Measurements from ENCODE around the gene NPL.

Gene NPL

DNA sequence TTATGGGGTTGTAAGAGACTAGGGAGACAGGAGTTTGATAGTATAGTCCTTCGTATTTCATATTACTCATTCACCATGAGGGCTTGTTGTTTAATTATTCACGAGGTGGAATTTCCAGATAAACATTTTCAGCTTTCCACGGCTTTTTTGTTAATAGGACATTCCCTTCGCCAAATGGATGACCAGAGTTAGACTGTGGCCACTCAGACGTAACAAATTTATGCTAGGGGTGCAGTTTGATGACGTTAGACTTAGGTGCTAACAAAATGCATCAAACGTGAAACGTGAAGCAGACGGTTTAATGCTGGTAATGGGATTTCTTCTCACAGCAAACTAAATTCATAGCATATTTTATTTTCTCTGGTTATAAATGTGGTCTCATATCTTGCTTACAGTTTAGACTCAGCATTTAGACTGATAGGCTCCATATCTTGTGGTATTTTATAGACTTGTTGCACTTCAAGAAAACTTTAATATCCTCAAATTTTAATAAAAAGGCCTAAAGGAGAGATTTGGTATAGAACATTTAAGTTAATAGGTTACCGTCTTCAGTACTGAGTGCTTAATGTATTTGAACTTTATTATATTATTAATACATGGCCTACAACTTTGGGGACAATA, 51.9 kb downstream of the NPL start:
- TF ChIP-seq ZNF8 (CRISPR knock-in tag; IDR thresholded peaks at IDR 0.05) (no peak), BACH2 (CRISPR knock-in tag; IDR thresholded peaks at IDR 0.05; ENCODE audit: borderline replicate concordance) (no peak), ESRRG (CRISPR knock-in tag; IDR thresholded peaks at IDR 0.05) (no peak), ISL1 (CRISPR knock-in tag; IDR thresholded peaks at IDR 0.05) (no peak), GLIS3 (CRISPR knock-in tag; IDR thresholded peaks at IDR 0.05) (no peak), ARNTL (CRISPR knock-in tag; IDR thresholded peaks at IDR 0.05; ENCODE audit: borderline replicate concordance, low read depth) (no peak), TCF4 (CRISPR knock-in tag; IDR thresholded peaks at IDR 0.05; ENCODE audit: borderline replicate concordance) (no peak), ZC3H10 (CRISPR knock-in tag; IDR thresholded peaks at IDR 0.05) (no peak), ZNF70 (CRISPR knock-in tag; IDR thresholded peaks at IDR 0.05) (no peak), ZFP3 (CRISPR knock-in tag; IDR thresholded peaks at IDR 0.05) (no peak), RARB (CRISPR knock-in tag; IDR thresholded peaks at IDR 0.05) (no peak), ZNF565 (CRISPR knock-in tag; conservative IDR thresholded peaks at IDR 0.05; ENCODE audit: low read depth) (no peak)
- TF ChIP-seq, protein P1, sequence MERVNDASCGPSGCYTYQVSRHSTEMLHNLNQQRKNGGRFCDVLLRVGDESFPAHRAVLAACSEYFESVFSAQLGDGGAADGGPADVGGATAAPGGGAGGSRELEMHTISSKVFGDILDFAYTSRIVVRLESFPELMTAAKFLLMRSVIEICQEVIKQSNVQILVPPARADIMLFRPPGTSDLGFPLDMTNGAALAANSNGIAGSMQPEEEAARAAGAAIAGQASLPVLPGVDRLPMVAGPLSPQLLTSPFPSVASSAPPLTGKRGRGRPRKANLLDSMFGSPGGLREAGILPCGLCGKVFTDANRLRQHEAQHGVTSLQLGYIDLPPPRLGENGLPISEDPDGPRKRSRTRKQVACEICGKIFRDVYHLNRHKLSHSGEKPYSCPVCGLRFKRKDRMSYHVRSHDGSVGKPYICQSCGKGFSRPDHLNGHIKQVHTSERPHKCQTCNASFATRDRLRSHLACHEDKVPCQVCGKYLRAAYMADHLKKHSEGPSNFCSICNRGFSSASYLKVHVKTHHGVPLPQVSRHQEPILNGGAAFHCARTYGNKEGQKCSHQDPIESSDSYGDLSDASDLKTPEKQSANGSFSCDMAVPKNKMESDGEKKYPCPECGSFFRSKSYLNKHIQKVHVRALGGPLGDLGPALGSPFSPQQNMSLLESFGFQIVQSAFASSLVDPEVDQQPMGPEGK (CRISPR knock-in tag; IDR thresholded peaks at IDR 0.05; ENCODE audit: borderline replicate concordance): no peak
- TF ChIP-seq, protein P2, sequence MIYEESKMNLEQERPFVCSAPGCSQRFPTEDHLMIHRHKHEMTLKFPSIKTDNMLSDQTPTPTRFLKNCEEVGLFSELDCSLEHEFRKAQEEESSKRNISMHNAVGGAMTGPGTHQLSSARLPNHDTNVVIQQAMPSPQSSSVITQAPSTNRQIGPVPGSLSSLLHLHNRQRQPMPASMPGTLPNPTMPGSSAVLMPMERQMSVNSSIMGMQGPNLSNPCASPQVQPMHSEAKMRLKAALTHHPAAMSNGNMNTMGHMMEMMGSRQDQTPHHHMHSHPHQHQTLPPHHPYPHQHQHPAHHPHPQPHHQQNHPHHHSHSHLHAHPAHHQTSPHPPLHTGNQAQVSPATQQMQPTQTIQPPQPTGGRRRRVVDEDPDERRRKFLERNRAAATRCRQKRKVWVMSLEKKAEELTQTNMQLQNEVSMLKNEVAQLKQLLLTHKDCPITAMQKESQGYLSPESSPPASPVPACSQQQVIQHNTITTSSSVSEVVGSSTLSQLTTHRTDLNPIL (CRISPR knock-in tag; IDR thresholded peaks at IDR 0.05; ENCODE audit: low read depth): no peak
- TF ChIP-seq, protein P3, sequence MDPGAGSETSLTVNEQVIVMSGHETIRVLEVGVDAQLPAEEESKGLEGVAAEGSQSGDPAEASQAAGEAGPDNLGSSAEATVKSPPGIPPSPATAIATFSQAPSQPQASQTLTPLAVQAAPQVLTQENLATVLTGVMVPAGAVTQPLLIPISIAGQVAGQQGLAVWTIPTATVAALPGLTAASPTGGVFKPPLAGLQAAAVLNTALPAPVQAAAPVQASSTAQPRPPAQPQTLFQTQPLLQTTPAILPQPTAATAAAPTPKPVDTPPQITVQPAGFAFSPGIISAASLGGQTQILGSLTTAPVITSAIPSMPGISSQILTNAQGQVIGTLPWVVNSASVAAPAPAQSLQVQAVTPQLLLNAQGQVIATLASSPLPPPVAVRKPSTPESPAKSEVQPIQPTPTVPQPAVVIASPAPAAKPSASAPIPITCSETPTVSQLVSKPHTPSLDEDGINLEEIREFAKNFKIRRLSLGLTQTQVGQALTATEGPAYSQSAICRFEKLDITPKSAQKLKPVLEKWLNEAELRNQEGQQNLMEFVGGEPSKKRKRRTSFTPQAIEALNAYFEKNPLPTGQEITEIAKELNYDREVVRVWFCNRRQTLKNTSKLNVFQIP (CRISPR knock-in tag; IDR thresholded peaks at IDR 0.05; ENCODE audit: borderline replicate concordance, low read depth): no peak
- TF ChIP-seq, protein P4, sequence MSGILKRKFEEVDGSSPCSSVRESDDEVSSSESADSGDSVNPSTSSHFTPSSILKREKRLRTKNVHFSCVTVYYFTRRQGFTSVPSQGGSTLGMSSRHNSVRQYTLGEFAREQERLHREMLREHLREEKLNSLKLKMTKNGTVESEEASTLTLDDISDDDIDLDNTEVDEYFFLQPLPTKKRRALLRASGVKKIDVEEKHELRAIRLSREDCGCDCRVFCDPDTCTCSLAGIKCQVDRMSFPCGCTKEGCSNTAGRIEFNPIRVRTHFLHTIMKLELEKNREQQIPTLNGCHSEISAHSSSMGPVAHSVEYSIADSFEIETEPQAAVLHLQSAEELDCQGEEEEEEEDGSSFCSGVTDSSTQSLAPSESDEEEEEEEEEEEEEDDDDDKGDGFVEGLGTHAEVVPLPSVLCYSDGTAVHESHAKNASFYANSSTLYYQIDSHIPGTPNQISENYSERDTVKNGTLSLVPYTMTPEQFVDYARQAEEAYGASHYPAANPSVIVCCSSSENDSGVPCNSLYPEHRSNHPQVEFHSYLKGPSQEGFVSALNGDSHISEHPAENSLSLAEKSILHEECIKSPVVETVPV (CRISPR knock-in tag; IDR thresholded peaks at IDR 0.05): no peak
- TF ChIP-seq, protein P5, sequence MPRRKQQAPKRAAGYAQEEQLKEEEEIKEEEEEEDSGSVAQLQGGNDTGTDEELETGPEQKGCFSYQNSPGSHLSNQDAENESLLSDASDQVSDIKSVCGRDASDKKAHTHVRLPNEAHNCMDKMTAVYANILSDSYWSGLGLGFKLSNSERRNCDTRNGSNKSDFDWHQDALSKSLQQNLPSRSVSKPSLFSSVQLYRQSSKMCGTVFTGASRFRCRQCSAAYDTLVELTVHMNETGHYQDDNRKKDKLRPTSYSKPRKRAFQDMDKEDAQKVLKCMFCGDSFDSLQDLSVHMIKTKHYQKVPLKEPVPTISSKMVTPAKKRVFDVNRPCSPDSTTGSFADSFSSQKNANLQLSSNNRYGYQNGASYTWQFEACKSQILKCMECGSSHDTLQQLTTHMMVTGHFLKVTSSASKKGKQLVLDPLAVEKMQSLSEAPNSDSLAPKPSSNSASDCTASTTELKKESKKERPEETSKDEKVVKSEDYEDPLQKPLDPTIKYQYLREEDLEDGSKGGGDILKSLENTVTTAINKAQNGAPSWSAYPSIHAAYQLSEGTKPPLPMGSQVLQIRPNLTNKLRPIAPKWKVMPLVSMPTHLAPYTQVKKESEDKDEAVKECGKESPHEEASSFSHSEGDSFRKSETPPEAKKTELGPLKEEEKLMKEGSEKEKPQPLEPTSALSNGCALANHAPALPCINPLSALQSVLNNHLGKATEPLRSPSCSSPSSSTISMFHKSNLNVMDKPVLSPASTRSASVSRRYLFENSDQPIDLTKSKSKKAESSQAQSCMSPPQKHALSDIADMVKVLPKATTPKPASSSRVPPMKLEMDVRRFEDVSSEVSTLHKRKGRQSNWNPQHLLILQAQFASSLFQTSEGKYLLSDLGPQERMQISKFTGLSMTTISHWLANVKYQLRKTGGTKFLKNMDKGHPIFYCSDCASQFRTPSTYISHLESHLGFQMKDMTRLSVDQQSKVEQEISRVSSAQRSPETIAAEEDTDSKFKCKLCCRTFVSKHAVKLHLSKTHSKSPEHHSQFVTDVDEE (CRISPR knock-in tag; IDR thresholded peaks at IDR 0.05): no peak
- ATAC-seq: no peak

DNA sequence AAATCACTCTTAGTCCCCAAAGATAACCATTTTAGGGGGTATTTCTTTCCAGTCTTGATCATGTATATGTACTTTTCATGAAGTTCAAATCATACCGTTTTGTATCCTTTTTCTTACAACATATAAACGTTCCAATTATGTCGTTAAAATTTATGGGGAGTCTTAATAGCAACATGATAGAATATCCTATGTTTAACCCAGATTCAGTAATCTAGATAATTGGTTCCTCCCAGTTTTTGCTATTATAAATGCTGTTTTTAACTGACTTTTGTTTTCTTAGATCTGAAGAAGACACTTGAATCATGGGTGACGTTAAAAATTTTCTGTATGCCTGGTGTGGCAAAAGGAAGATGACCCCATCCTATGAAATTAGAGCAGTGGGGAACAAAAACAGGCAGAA, 52.7 kb downstream of the NPL start:
- no peak for ATAC-seq
- TF ChIP-seq, protein P2 (CRISPR knock-in tag; IDR thresholded peaks at IDR 0.05; ENCODE audit: low read depth): no peak
- TF ChIP-seq ZNF70 (CRISPR knock-in tag; IDR thresholded peaks at IDR 0.05) (no peak), BACH2 (CRISPR knock-in tag; IDR thresholded peaks at IDR 0.05; ENCODE audit: borderline replicate concordance) (no peak), ZFP30 (CRISPR knock-in tag; IDR thresholded peaks at IDR 0.05) (no peak), CSDC2 (CRISPR knock-in tag; IDR thresholded peaks at IDR 0.05) (no peak), ZNF8 (CRISPR knock-in tag; IDR thresholded peaks at IDR 0.05) (no peak), OSR1 (CRISPR knock-in tag; IDR thresholded peaks at IDR 0.05) (no peak), ZC3H10 (CRISPR knock-in tag; IDR thresholded peaks at IDR 0.05) (no peak), ARNTL (CRISPR knock-in tag; IDR thresholded peaks at IDR 0.05; ENCODE audit: borderline replicate concordance, low read depth) (no peak)
- TF ChIP-seq, protein P1 (CRISPR knock-in tag; IDR thresholded peaks at IDR 0.05; ENCODE audit: borderline replicate concordance): no peak
- TF ChIP-seq, protein P3 (CRISPR knock-in tag; IDR thresholded peaks at IDR 0.05; ENCODE audit: borderline replicate concordance, low read depth): no peak
- TF ChIP-seq, protein P5 (CRISPR knock-in tag; IDR thresholded peaks at IDR 0.05): no peak
